ENCODE data around the gene MFAP4. TPM values are rescaled to one million over a fixed set of nuclear protein-coding genes. Genes with fewer than 3 reads are reported as not detected.

The MFAP4 gene
- total and polyA plus RNA-seq, 2 donors (not counting 1 experiment from before 2014, with no cell fraction given) = not detected

GRCh38 chr17:19415311-19415710, 28.3 kb upstream of the MFAP4 start:
- POLR2A ChIA-PET = no interaction called here
- H3K79me2 ChIP-seq (ENCODE audit: control insufficient read depth, insufficient read depth, low read length) = no peaks in the 10 kb centered on the region
- DNase-seq (no peak), ATAC-seq (ENCODE audit: low read depth) (no peak)
- intact Hi-C loops (cut with micrococcal nuclease) = no loop called here
- Mint-ChIP-seq H3K4me3 (no peak overlapping the region), H3K27me3 (peaks cover 11% of the 10 kb centered on the region), H3K9me3 (ENCODE audit: insufficient read depth) (no peaks in the 10 kb centered on the region), H3K4me1 (peaks cover 5% of the 10 kb centered on the region), H3K27ac (no peak overlapping the region)
- peaks cover 0 to 7% (median 0%) of the 10 kb centered on the region in 4 experiments for H3K27me3 ChIP-seq (replicated peaks in 1 of 4; ENCODE audit: control extremely low read depth in 1 of 4, control insufficient read depth in 3 of 4, insufficient read depth in 4 of 4, low read length in 3 of 4)
- H3K4me2 ChIP-seq (replicated peaks; ENCODE audit: low read depth, low read length, poor library complexity, severe bottlenecking) = no peak overlapping the region
- no peaks in the 10 kb centered on the region for H3K36me3 ChIP-seq (replicated peaks in 1 of 2; ENCODE audit: control extremely low read depth in 1 of 2, control insufficient read depth in 1 of 2, extremely low read depth in 1 of 2, insufficient read depth in 2 of 2, low read length in 1 of 2)
- H2AFZ ChIP-seq (ENCODE audit: insufficient read depth, low read depth, low read length, poor library complexity, severe bottlenecking) = no peak overlapping the region
- no peak overlapping the region for H3K27ac ChIP-seq (ENCODE audit: low read length in 2 of 2)
- no peaks in the 10 kb centered on the region for H3K4me1 ChIP-seq (ENCODE audit: control insufficient read depth in 2 of 2, insufficient read depth in 2 of 2, low read length in 2 of 2)
- CTCF ChIA-PET = no interaction called here
- H3K9me3 ChIP-seq (ENCODE audit: control extremely low read depth in 1 of 3, control insufficient read depth in 2 of 3, insufficient read depth in 1 of 3, low read length in 2 of 3) = no peaks in the 10 kb centered on the region
- 72% methylated on average over 13 of the region's 13 CpGs for WGBS (ENCODE audit: insufficient coverage)
- no peaks in the 10 kb centered on the region for H4K20me1 ChIP-seq (ENCODE audit: control insufficient read depth, insufficient read depth, low read length, poor library complexity, severe bottlenecking)
- no peak overlapping the region for H3K9ac ChIP-seq (ENCODE audit: low read length)
- H3K4me3 ChIP-seq (ENCODE audit: control extremely low read depth in 1 of 5, extremely low read depth in 1 of 5, insufficient read depth in 1 of 5, low read depth in 2 of 5, low read length in 4 of 5) = no peak overlapping the region
- TF ChIP-seq EZH2 (IDR thresholded peaks at IDR 0.05; ENCODE audit: borderline replicate concordance, insufficient read depth, low read depth, low read length, poor library complexity, severe bottlenecking) (no peak), CTCF (IDR thresholded peaks at IDR 0.05) (no peak)

GRCh38 chr17:19414396-19415280, 27.6 kb upstream of the MFAP4 start:
- H3K4me2 ChIP-seq (replicated peaks; ENCODE audit: low read depth, low read length, poor library complexity, severe bottlenecking) = no peak overlapping the region
- intact Hi-C loops (cut with micrococcal nuclease) = no loop called here
- peaks cover 11% of the 10 kb centered on the region for H3K27me3 Mint-ChIP-seq
- H3K4me3 ChIP-seq (ENCODE audit: control extremely low read depth in 1 of 5, extremely low read depth in 1 of 5, insufficient read depth in 1 of 5, low read depth in 2 of 5, low read length in 4 of 5) = no peak overlapping the region
- ChIA-PET CTCF (no interaction called here), POLR2A (no interaction called here)
- no peak overlapping the region for H3K9ac ChIP-seq (ENCODE audit: low read length)
- H2AFZ ChIP-seq (ENCODE audit: insufficient read depth, low read depth, low read length, poor library complexity, severe bottlenecking) = no peak overlapping the region
- H3K27me3 ChIP-seq (replicated peaks in 1 of 4; ENCODE audit: control extremely low read depth in 1 of 4, control insufficient read depth in 3 of 4, insufficient read depth in 4 of 4, low read length in 3 of 4) = peaks cover 0 to 7% (median 0%) of the 10 kb centered on the region in 4 experiments
- no peak overlapping the region for H3K4me3 Mint-ChIP-seq
- H3K4me1 ChIP-seq (ENCODE audit: control insufficient read depth in 2 of 2, insufficient read depth in 2 of 2, low read length in 2 of 2) = no peaks in the 10 kb centered on the region
- 94% methylated on average over 26 of the region's 28 CpGs for WGBS (ENCODE audit: insufficient coverage)
- no peak overlapping the region for H3K27ac Mint-ChIP-seq
- DNase-seq (no peak), ATAC-seq (ENCODE audit: low read depth) (no peak)
- H4K20me1 ChIP-seq (ENCODE audit: control insufficient read depth, insufficient read depth, low read length, poor library complexity, severe bottlenecking) = no peaks in the 10 kb centered on the region
- no peaks in the 10 kb centered on the region for H3K36me3 ChIP-seq (replicated peaks in 1 of 2; ENCODE audit: control extremely low read depth in 1 of 2, control insufficient read depth in 1 of 2, extremely low read depth in 1 of 2, insufficient read depth in 2 of 2, low read length in 1 of 2)
- H3K79me2 ChIP-seq (ENCODE audit: control insufficient read depth, insufficient read depth, low read length) = no peaks in the 10 kb centered on the region
- H3K4me1 Mint-ChIP-seq = peaks cover 5% of the 10 kb centered on the region
- no peak for TF ChIP-seq CTCF (IDR thresholded peaks at IDR 0.05)
- TF ChIP-seq EZH2 (IDR thresholded peaks at IDR 0.05; ENCODE audit: borderline replicate concordance, insufficient read depth, low read depth, low read length, poor library complexity, severe bottlenecking) = no peak
- H3K9me3 Mint-ChIP-seq (ENCODE audit: insufficient read depth) = no peaks in the 10 kb centered on the region
- no peak overlapping the region for H3K27ac ChIP-seq (ENCODE audit: low read length in 2 of 2)
- H3K9me3 ChIP-seq (ENCODE audit: control extremely low read depth in 1 of 3, control insufficient read depth in 2 of 3, insufficient read depth in 1 of 3, low read length in 2 of 3) = no peaks in the 10 kb centered on the region
